WTC11 (cell line): Measurements from ENCODE around the gene SPACDR. TPM values are rescaled to one million over a fixed set of nuclear protein-coding genes. Genes with fewer than 3 reads are reported as not detected.
A peak's percentile ranks its signal among the peaks of the same experiment; 100 is the strongest.

ENCODE experiments used
- ATAC-seq: fragments of 200-7000 bp; cut with Tn5 transposase; 2 replicates; pipeline ENCODE4 v1.10.0; 2021; ENCODE audit warnings: mild to moderate bottlenecking, moderate library complexity
- CTCF ChIA-PET: fragments of 300-600 bp; sonication (Branson Sonifier 250); formaldehyde crosslinking; loops from one replicate; lab custom pipeline; 2021; ENCODE audit warnings: antibody characterized with exemption; lab: Charles Lee
- POLR2A ChIA-PET: fragments of 350-600 bp; sonication (Branson Sonifier 250); formaldehyde crosslinking; loops from one replicate; lab custom pipeline; 2021; ENCODE audit warnings: antibody characterized with exemption; lab: Charles Lee
- DNase-seq: peaks from one replicate; pipeline ENCODE4 v3.0.0; 2021; ENCODE audit warnings: low spot score
- H3K27ac Mint-ChIP-seq: 2 replicates; pipeline ENCODE4 v1.8.0; 2021; ENCODE audit warnings: mixed read lengths
- H3K27me3 Mint-ChIP-seq: 2 replicates; pipeline ENCODE4 v1.8.0; 2021; ENCODE audit warnings: low read depth, mild to moderate bottlenecking, moderate library complexity, mixed read lengths
- H3K36me3 Mint-ChIP-seq: 2 replicates; pipeline ENCODE4 v1.8.0; 2021; ENCODE audit warnings: mixed read lengths
- H3K4me1 Mint-ChIP-seq: 2 replicates; pipeline ENCODE4 v1.8.0; 2022; ENCODE audit warnings: mixed read lengths
- H3K4me3 Mint-ChIP-seq: 2 replicates; pipeline ENCODE4 v1.8.0; 2021; ENCODE audit warnings: mild to moderate bottlenecking, moderate library complexity, mixed read lengths
- H3K9me3 Mint-ChIP-seq: 2 replicates; pipeline ENCODE4 v1.8.0; 2021; ENCODE audit warnings: mixed read lengths
- AR ChIP-seq: fragments of 250-450 bp; sonication (Bioruptor Pico); IDR thresholded peaks from 2 replicates; pipeline ENCODE4 v1.9.0; 2021; ENCODE audit warnings: mild to moderate bottlenecking
- ARID4B ChIP-seq: sonication (generic); formaldehyde crosslinking; IDR thresholded peaks from 2 replicates; pipeline ENCODE4 v1.8.0; 2023; ENCODE audit warnings: missing genetic modification reagents, mild to moderate bottlenecking, borderline replicate concordance
- ATF1 ChIP-seq: sonication (generic); formaldehyde crosslinking; IDR thresholded peaks from 2 replicates; pipeline ENCODE4 v1.8.1; 2023; ENCODE audit warnings: mild to moderate bottlenecking, moderate library complexity, missing genetic modification reagents
- CTCF ChIP-seq: fragments of 200-600 bp; IDR thresholded peaks from 2 replicates; pipeline ENCODE4 v1.8.0; 2022; ENCODE audit warnings: antibody characterized with exemption
- ETV6 ChIP-seq: sonication (generic); formaldehyde crosslinking; IDR thresholded peaks from 2 replicates; pipeline ENCODE4 v1.8.1; 2022; ENCODE audit warnings: mild to moderate bottlenecking, missing genetic modification reagents
- FOXP4 ChIP-seq: sonication (generic); formaldehyde crosslinking; IDR thresholded peaks from 2 replicates; pipeline ENCODE4 v1.8.0; 2022; ENCODE audit warnings: mild to moderate bottlenecking, missing genetic modification reagents
- GRHL2 ChIP-seq: fragments of 250-450 bp; sonication (Bioruptor Pico); IDR thresholded peaks from 2 replicates; pipeline ENCODE4 v1.8.0; 2022; ENCODE audit warnings: mild to moderate bottlenecking, moderate library complexity; ENCODE audit not compliant: insufficient replicate concordance, severe bottlenecking
- MAX ChIP-seq: sonication (generic); formaldehyde crosslinking; IDR thresholded peaks from 2 replicates; pipeline ENCODE4 v1.8.0; 2022; ENCODE audit warnings: mild to moderate bottlenecking, missing genetic modification reagents
- NFE2L1 ChIP-seq: sonication (generic); formaldehyde crosslinking; IDR thresholded peaks from 2 replicates; pipeline ENCODE4 v1.8.1; 2023; ENCODE audit warnings: missing genetic modification reagents
- RELA ChIP-seq: sonication (generic); formaldehyde crosslinking; IDR thresholded peaks from 2 replicates; pipeline ENCODE4 v1.8.1; 2022; ENCODE audit warnings: missing genetic modification reagents, mild to moderate bottlenecking, borderline replicate concordance
- SP1 ChIP-seq: sonication (generic); formaldehyde crosslinking; conservative IDR thresholded peaks from 2 replicates; pipeline ENCODE4 v1.8.1; 2022; ENCODE audit warnings: missing genetic modification reagents
- USF1 ChIP-seq: sonication (generic); formaldehyde crosslinking; IDR thresholded peaks from 2 replicates; pipeline ENCODE4 v1.8.0; 2022; ENCODE audit warnings: mild to moderate bottlenecking, missing genetic modification reagents
- ZBTB21 ChIP-seq: sonication (generic); formaldehyde crosslinking; IDR thresholded peaks from 2 replicates; pipeline ENCODE4 v1.8.1; 2023; ENCODE audit warnings: mild to moderate bottlenecking, missing genetic modification reagents, borderline replicate concordance
- ZNF281 ChIP-seq: sonication (generic); formaldehyde crosslinking; IDR thresholded peaks from 2 replicates; pipeline ENCODE4 v1.8.0; 2023; ENCODE audit warnings: mild to moderate bottlenecking, missing genetic modification reagents
- total RNA-seq: library from RNA; stranded (reverse); gene quantifications from 3 replicates; pipeline ENCODE4 v1.2.3, GENCODE V29; 2021

Gene SPACDR
- total RNA-seq, 1 experiment from 2014 or later: 0.33 TPM

- TF ChIP-seq ZNF281 (CRISPR knock-in tag) (no peak), RELA (no peak), CTCF (no peak)
Observed at GRCh38 chr7:100481466-100481865, 17.4 kb upstream of the SPACDR start (continued).

GRCh38 chr7:100478958-100479660 lies 15.0 kb upstream of the SPACDR start, which contains the start of gene TSC22D4:
TSS of gene TSC22D4 (minus strand) at chr7:100479214. CDS start at chr7:100478038, 1,176 bp downstream.
- CTCF ChIA-PET: interaction anchor here (0.6 to 7.3 kb wide), 24 partner anchors 9 to 307 kb away, joined by 3 to 82 read pairs (median 6); partner anchors contain the start of genes AGFG2, FBXO24, LRCH4 and POP7
- H3K9me3 Mint-ChIP-seq: no peaks in the 10 kb centered on the region
- TF ChIP-seq ETV6 (CRISPR knock-in tag): 0 out of 2 replicates have a peak, but pooled peaks have one; percentile 37
- no peak for TF ChIP-seq ZBTB21 (CRISPR knock-in tag)
- 0 out of 2 replicates have a peak, but pooled peaks have one; percentile 12 for TF ChIP-seq NFE2L1 (CRISPR knock-in tag)
- peak; percentile 85 for TF ChIP-seq SP1 (CRISPR knock-in tag)
- peak; percentile 32; the same call in 1 of the 2 replicates for TF ChIP-seq ARID4B (CRISPR knock-in tag)
- TF ChIP-seq ATF1: no peak
- no peak for TF ChIP-seq AR
- TF ChIP-seq ZNF281 (CRISPR knock-in tag): peak; percentile 79
- TF ChIP-seq GRHL2 (CRISPR knock-in tag): no peak
- TF ChIP-seq USF1: peak; percentile 42; the same call in 1 of the 2 replicates
- 0 out of 2 replicates have a peak, but pooled peaks have one; percentile 19 for TF ChIP-seq FOXP4 (CRISPR knock-in tag)
- peak; percentile 59; the same call in 1 of the 2 replicates for TF ChIP-seq MAX (CRISPR knock-in tag)

More at GRCh38 chr7:100478958-100479660, 15.0 kb upstream of the SPACDR start, which contains the start of gene TSC22D4:
- peak; percentile 96 for DNase-seq
- Mint-ChIP-seq H3K27ac (peak within 1 kb of the TSS; percentile 92), H3K4me3 (peak within 1 kb of the TSS; percentile 78), H3K36me3 (no peaks in the 10 kb centered on the region), H3K4me1 (peaks cover 20% of the 10 kb centered on the region), H3K27me3 (no peaks in the 10 kb centered on the region)
- POLR2A ChIA-PET: interaction anchor here (0.5 to 1.9 kb wide), 8 partner anchors 10 to 348 kb away, joined by 3 to 7 read pairs (median 3); partner anchors contain the start of genes AGFG2, EPHB4 and ZCWPW1
- peak; percentile 70 for ATAC-seq
